Stimulated activated CD4-positive, alpha-beta T cell treated with anti-CD3 and anti-CD28 coated beads, Interleukin-1b, Interleukin-23, amount 100 ng/mL, for 24 hours (primary cell): Measurements from ENCODE around the gene BDP1.
"Not testable (repeated sequence)": the region's sequence is repeated elsewhere in the genome, so short reads cannot be mapped to it uniquely, and the experiment has no call there.

Experiments used
- DNase-seq, 4 experiments: peaks; one replicate each; pipeline ENCODE4 v3.0.0-alpha.2; 2020; ENCODE audit warnings: low read depth in 4 of 4, low spot score in 1 of 4

The BDP1 gene

DNA sequence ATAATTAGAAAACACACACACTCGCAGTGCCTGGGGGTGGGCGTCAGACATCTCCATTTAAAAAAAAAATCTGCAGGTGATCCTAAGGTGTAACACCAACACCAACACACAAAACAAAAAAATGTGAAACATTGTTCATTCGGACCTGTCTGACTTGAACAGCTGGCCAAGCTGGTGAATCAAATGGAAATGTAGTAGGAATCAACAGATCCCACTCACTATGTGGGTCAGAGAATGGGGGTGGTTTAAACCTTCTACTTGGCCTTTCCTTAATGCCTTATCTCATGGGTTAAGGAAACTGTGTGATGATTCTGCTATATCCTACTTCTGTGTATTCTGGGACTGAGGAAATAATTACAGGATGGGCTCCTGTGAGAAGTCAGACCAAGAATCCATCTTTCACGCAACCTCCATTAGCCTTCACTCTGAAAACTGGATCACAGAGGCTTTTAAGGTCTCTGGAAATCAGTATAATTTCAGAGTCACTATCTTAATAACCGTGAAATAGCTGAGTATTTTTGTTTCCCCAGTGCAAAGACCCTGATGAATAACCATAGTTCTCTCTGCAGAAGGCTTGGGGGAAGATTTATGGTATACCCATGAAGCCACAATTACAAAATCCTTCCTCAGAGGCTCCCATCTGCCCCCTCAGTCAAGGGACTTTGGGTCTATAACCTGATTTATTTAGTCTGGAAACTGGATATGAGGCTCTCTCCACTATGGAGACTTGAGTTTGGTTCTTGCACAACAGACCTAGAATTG lies 114.5 kb downstream of the BDP1 start:
- DNase-seq = no peak

DNA sequence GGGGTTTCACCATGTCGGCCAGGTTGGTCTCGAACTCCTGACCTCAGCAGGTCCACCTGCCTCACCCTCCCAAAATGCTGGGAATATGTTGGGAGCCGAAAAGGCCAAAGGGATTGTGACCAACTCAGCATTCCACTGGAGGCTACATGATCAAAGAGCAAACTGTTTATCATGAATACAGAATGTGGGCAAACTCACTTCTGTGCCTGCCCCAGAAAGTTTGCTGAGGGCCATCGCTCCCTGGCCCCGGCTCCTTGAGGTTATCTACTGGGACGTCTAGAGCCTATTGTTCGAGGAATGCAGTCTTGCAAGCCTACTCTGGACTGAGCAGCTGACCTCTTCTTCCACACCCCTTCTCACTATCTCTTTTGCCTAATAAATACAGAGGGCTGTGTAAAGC lies 116.4 kb downstream of the BDP1 start:
- not testable (repeated sequence) for DNase-seq

DNA sequence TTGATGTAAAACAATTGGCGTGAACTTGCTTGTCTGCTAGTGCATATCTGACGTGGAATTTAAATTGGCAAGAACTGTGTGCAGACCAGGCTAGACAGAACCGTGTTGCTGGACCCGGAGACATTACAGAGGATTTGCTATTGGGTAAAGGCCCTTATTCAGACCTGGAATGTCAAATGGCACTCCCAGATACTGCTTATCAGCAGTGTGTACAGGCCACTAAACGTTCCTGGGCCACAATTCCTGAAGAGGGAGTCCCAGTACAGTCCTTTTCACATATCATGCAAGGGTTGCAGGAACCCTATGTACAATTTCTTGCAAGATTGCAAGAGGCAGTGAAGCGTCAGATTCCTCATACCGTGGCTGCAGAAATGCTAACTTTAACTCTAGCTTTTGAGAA lies 118.1 kb downstream of the BDP1 start:
- no peak for DNase-seq

DNA sequence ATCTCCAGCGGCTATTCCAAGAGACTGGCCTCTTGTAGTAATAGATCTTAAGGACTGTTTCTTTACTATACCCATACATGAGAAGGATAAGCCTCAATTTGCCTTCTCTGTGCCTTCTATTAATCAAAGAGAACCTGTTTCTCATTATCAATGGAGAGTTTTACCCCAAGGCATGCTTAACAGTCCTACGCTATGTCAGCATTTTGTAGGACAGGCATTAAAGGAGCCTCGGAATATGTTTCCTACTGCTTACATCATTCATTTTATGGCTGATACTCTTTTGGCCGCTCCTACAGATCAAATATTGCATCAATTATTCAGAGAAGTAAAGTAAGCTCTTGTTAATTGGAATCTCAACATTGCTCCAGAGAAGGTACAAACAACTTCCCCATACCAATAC lies 120.1 kb downstream of the BDP1 start:
- DNase-seq = not testable (repeated sequence)

DNA sequence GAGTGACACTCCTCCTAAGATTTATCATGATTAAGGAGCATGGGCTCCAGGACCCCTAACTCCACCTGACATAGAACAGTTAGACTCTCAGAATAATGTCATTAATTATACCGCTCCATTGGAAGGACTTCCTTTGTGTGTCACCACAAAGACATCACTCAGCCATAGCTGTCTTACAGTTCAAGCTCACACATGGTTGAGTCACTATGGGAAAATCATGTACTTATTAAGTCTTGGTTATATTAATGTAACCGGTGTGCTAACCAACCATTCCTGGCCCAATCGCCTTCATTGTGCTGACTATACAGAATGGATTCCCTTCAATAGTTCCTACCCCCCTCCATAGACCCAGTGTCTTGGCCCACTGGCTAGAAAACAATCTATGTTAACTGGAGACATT lies 120.8 kb downstream of the BDP1 start:
- no peak for DNase-seq

DNA sequence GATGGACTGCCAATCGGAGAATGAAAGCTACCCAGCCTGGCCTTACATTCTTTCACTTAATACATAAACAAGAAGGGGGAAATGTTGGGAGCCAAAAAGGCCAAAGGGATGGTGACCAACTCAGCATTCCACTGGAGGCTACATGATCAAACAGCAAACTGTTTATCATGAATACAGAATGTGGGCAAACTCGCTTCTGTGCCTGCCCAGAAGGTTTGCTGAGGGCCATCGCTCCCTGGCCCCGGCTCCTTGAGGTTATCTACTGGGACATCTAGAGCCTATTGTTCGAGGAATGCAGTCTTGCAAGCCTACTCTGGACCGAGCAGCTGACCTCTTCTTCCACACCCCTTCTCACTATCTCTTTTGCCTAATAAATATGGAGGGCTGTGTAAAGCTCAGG lies 122.4 kb downstream of the BDP1 start:
- not testable (repeated sequence) for DNase-seq

DNA sequence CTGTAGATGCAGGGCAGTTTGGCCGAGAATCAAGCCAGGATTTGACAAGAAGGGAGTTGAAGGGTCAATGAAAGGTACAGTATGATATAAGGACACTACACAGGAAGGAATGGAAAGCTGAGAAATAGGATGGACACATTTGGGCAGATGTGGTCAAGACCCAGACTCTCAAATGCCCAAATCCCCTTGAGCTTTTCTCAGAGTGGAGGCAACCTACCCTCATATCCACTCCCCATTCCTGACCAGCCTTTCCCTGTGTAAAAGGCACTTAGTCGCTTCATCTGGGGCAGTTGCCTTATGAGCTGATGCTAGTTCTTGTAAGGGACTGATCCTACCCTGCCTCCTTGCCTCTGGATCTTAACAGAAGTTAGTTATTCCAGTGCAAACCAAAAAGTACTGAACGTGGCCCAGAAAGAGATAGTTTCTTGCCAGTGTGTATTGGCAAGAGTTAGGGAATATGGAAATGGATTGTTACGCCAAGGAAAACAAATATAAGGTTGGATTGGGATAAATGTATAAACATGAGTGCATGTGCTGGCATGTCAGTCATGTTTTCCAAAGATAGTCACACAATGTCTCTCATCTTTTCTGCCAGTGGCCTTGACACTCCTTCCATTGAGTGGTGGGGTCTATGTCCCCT lies 127.6 kb downstream of the BDP1 start:
- no peak for DNase-seq

DNA sequence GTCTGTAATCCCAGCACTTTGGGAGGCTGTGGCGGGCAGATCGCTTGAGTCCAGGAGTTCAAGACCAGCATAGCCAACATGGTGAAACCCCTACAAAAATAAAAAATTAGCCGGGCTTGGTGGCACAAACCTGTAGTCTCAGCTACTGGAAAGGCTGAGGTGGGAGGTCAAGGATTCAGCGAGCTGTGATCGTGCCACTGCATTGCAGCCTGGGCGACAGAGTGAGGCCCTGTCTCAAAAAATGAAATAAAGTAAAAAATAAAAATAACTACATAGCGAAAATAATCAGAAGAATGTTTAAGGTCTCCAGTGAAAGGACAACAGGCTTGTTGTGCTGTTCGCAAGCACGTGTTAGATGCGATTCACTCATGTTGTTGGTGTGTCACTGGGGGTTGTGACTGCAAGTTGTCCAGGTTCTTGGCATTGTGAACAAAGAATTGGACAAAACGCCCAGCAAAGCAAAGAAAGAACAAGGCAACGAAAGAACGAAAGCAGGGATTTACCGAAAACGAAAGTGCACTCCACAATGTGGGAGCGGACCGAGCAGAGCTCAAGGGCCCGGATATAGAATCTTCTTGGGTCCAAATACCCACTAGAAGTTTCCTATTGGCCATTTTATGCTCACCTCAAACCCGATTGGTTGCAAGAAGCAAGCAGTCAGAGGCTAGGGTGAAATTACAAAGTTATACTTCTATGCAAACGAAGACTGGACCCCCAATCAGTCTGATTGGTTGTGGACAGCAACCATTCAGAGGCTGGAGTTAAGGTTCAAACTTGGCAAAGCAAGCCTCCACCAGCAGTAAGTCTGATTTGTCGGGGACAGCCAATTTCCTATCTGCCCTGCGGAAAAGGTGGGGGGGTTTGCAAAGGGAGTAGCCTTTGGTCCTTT lies 130.8 kb downstream of the BDP1 start:
- DNase-seq = no peak

DNA sequence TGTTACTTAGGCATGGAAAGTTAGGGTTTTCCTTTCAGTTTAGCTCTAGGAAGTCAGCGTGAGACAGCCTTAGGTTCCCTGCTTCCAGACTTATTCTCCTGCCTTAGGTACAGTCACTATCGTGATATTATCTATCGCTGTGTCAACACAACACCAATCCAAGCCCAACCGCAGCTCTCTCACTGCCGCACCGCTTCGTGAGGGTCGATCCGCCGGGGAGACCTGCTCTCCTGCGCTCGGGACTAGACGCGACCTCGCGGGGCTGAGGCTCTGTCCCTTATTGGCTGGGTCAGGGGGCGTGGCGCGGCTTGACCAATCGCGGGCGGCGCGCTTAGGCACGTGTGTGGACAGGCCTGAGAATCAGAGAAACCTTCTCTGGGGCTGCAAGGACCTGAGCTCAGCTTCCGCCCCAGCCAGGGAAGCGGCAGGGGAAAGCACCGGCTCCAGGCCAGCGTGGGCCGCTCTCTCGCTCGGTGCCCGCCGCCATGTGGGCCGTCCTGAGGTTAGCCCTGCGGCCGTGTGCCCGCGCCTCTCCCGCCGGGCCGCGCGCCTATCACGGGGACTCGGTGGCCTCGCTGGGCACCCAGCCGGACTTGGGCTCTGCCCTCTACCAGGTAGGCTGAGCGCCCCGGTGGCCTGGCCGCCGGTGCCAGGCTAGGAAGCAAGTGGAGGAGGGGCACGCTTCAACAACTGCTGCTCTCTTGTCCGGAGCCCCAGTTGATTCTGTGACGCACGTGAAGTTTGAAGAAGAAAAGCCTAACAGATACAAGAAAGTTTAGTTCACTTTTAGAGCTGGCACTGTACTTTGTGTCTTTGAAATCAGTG lies 131.7 kb downstream of the BDP1 start, which contains the start of gene MCCC2:
MCCC2 (plus strand) TSS at position 400 of the 825 bp plus-strand sequence; CDS start at position 486, 86 bp downstream.
- peak; percentile 89 to 95 (median 92) for DNase-seq

DNA sequence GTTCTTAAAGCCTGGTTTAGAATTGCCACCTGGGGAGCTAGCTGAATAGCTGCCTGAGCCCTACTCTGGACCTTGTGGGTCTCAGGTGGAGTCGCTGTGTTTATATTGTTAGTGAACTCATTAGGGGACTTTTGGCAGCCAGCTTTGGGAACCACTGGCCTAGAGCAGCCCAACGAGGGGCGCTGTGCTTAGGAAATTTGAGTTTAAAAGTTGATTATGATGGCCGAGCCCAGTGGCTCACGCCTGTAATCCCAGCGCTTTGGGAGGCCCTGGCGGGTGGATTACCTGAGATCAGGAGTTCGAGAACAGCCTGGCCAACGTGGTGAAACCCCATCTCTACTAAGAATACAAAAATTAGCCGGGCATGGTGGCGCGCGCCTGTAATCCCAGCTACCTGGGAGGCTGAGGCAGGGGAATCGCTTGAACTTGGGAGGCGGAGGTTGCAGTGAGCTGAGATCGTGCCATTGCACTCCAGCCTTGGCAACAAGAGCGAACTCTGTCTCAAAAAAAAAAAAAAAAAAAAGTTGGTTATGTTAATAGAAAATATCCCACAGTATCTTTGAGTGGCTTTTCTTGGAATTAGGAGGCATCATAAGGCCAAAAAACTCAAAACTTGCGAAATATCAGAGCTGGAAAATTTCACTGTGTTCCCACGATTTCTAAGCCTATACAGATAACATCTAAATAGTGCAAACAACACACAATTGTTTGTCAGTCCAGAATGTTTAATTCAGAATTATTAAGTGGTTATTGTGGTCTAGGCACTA lies 132.5 kb downstream of the BDP1 start:
- peak in 1 of 4 experiments; percentile 2 for DNase-seq

DNA sequence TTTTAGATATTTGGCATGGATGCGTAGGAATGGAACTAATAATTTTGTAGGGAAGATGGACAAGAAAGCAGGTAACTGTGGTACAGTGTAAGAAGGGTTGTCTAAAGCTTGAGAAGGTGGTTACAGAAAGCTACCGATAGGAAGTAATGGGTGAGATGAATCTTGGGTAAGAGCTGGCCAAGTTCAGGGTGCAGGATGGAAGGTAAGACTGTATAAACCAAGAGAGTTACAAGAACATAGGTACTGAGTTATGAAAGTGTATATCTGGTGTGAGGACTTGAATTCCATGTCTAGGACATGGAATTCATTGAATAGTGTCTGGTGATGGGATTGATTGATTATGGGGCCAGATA lies 133.1 kb downstream of the BDP1 start:
- no peak for DNase-seq

DNA sequence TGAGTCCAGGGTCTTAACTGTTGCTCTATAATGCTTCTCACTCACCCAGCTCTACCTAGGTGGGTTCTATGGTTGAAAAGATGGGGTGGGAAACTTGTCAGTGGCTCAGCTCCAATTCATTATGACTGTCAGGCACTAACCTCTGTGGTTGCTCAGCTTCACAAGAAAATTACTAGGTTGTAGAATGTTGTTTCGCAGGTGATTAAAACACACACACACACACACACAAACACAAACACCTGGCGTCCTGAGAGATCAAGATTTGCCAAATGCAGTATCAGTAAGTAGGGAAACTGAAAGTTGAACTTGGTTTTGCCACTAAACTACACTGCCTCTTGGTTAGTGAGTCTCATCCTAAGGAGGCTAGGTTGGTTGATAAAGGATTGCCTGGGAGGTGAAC lies 134.5 kb downstream of the BDP1 start:
- no peak for DNase-seq

DNA sequence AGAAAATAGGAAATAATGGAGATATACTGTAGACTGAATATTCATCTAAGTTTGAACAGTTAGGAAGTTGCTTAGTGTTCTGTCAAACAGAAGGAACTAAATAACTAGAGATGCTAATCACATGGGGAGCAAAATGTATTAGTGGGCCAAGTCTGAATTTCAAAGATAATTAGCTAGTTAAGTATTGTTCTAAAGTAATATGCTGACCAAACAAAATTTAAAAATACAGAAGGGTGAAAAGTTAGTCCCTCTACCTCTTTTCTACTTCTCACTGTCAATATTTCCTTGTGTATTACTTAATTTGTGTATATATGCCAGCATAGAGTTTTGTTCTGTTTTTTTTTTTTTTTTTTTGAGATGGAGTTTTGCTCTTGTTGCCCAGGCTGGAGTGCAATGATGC lies 135.6 kb downstream of the BDP1 start:
- DNase-seq = no peak

DNA sequence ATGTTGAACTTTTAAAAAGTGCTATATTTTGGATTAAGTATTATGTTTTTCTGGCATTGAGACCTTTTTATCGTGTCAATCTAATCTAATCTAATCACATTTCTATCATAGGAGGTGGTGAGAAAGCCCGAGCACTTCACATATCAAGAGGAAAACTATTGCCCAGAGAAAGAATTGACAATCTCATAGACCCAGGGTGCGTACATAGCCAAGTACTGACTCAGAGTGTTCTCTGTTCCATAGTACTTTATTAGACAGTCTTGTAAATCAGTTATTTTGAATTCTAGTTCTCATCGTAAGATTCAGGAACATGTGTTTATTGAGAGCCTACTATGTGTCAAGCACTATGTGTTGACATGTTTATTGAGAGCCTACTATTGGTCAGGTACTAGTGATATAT lies 140.7 kb downstream of the BDP1 start:
- no peak for DNase-seq

DNA sequence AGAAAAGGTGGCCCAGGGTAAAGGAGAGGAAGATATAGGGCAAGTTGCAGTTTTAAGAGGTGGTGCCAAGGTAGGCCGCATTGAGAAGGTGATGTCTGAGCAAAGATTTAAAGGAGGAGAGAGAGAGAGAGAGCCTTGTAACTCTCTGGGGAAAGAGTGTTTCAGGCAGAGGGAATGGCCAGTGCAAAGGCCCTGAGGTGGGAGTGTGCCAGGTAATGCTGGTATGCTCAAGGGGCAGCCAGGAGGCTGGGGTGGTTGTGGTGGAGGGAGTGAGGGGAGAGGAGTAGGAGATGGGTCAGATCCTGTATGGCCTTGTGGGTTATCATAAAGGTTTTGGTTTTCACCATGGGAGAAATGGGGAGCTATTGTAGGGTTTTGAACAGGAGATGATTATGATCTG lies 141.6 kb downstream of the BDP1 start:
- no peak for DNase-seq

DNA sequence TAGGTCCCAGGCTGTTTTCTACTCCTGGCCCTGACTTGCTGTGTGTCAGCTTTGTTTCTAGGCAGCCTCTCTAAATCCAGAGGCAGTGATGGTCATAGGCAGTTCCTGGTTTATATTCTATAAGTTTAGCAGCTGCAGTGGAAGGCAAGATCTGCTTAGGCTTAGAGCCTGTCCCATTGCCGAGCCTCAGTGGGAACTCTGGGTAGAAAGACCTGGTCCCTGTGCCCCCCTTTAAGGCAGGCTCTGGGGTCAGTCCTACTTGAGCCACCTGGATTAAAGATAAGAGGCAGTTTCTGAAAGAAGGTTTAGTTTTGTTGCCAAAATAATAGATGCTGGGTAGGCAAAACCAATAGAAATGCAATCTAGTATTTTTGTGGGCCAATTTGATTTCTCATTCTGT lies 145.3 kb downstream of the BDP1 start:
- DNase-seq = no peak

DNA sequence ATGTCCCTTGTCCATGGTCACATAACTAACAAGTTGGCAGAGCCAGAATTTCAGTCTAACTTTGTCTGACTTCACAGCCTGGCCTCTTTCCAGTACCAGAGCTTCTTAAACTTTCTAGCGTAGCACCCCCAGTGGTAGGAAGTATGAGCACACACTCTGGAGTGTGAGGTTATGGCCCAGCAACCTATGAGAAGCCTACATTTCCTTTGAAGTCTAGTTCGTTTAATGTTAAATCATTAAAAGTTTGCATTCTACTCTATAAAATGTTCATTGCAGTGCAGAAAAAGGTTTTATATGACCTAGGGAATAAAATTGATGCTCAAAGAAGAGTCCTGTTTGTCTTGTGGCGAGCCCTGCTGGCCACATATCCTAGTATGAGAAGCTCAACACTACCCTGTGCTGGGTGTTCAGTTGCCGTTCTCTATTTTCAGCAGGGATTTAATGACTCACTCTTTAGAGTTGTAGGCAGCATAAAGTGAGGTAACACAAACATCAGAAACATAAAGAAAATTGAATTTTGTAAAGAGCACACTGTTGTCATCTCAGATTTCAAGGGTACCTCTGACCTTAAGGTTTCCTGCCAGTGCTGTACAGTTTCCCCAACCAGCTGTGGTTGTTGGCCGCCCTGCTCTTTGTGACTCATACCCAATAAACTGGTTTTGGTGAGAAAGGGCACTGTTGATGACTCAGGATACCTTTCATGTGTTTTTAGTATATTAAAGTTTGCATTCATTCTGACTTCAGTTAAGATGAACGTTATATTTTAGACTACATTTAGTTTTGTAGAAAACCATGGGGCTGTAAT lies 146.0 kb downstream of the BDP1 start:
- peak; percentile 12 to 52 (median 24) for DNase-seq

DNA sequence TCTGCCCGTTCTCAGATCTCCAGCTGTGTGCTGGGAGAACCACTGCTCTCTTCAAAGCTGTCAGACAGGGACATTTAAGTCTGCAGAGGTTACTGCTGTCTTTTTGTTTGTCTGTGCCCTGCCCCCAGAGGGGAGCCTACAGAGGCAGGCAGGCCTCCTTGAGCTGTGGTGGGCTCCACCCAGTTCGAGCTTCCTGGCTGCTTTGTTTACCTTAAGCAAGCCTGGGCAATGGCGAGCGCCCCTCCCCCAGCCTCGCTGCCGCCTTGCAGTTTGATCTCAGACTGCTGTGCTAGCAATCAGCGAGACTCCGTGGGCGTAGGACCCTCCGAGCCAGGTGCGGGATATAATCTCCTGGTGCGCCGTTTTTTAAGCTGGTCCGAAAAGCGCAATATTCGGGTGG lies 154.5 kb downstream of the BDP1 start:
- DNase-seq = not testable (repeated sequence)

DNA sequence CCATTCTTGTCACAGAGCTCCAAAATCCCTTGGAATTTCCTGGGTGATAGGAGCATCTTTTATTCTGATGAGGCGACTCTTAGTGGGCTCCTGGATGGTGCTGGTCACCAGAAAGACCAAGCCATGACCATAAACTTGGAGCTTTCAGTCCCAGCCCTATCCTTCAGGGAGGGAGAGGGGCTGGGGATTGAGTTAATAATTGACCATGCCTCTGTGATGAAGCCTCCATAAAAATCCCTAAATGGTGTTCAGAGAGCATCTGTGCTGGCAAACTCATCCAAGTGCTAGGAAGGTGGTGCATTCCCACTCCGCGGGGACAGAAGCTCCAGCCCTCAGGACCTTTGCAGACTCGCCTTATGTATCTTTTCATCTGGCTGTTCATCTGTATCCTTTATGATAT lies 160.4 kb downstream of the BDP1 start:
- DNase-seq = no peak
